Omental fat pad (tissue), 4 donors: ENCODE data around the gene DLST. TPM values are rescaled to one million over a fixed set of nuclear protein-coding genes. Genes with fewer than 3 reads are reported as not detected.

Source experiments
- ATAC-seq: fragments of 150-250 bp; one replicate; pipeline ENCODE4 v1.9.1; 2016; ENCODE audit warnings: mild to moderate bottlenecking, moderate library complexity; ENCODE audit not compliant: low FRiP score
- DNase-seq: peaks from one replicate; pipeline ENCODE4 v3.0.0-alpha.2; 2019; ENCODE audit warnings: low spot score
- total RNA-seq, 4 donors: library from RNA; depleted of rRNA; stranded (reverse); fragments of >200 nt; gene quantifications; one replicate each; pipeline ENCODE4 v1.1.0, GENCODE V29; 2016
- TF ChIP-seq, protein P1 (sequence below), 3 donors: fragments of 450-650 bp; IDR thresholded peaks; one replicate each; pipeline ENCODE4 v1.5.1; 2016 to 2017; ENCODE audit warnings: antibody characterized with exemption in 3 of 3, mild to moderate bottlenecking in 3 of 3, moderate library complexity in 2 of 3

Gene DLST
- total RNA-seq, 4 donors from 2014 or later = 102 to 144 (median 114) TPM

- TF ChIP-seq, protein P1, sequence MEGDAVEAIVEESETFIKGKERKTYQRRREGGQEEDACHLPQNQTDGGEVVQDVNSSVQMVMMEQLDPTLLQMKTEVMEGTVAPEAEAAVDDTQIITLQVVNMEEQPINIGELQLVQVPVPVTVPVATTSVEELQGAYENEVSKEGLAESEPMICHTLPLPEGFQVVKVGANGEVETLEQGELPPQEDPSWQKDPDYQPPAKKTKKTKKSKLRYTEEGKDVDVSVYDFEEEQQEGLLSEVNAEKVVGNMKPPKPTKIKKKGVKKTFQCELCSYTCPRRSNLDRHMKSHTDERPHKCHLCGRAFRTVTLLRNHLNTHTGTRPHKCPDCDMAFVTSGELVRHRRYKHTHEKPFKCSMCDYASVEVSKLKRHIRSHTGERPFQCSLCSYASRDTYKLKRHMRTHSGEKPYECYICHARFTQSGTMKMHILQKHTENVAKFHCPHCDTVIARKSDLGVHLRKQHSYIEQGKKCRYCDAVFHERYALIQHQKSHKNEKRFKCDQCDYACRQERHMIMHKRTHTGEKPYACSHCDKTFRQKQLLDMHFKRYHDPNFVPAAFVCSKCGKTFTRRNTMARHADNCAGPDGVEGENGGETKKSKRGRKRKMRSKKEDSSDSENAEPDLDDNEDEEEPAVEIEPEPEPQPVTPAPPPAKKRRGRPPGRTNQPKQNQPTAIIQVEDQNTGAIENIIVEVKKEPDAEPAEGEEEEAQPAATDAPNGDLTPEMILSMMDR (IDR thresholded peaks at IDR 0.05) = peak in 2 of 3 donors; percentile 71 to 94
- DNase-seq (peak; percentile 100), ATAC-seq (peak; percentile 49)
Observed at GRCh38 chr14:74860899-74861733, 20.6 kb upstream of the DLST start.

GRCh38 chr14:74861734-74862090 is 20.0 kb upstream of the DLST start:
- TF ChIP-seq, protein P1 (IDR thresholded peaks at IDR 0.05) = no peak

DNA sequence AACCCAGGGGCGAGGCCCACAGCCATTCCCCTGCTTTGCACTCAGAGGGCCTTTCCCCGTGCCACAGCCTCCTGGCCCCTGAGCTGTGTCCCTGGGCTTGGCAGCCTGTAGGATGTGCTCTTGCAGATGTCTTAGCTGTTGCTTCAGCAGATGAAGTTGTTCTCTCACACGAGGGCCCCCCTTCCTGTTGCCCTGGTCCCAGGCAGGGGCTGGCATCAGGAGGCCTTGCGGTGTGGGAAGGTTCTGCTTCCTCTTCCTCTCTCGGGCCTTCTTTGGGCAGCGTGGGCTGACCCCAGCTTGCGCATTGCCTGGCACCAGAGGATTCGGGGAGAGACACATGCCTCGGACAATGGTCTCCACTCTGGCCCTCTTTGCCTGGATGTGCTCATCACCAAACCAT is 18.4 kb upstream of the DLST start:
- TF ChIP-seq, protein P1 (IDR thresholded peaks at IDR 0.05) = no peak
- DNase-seq (no peak), ATAC-seq (no peak)

More at GRCh38 chr14:74861734-74862090, 20.0 kb upstream of the DLST start:
- no peak for ATAC-seq
- DNase-seq = no peak

GRCh38 chr14:74864198-74864597 is 17.5 kb upstream of the DLST start:
- TF ChIP-seq, protein P1 (IDR thresholded peaks at IDR 0.05) = no peak
- no peak for ATAC-seq
- DNase-seq = no peak

DNA sequence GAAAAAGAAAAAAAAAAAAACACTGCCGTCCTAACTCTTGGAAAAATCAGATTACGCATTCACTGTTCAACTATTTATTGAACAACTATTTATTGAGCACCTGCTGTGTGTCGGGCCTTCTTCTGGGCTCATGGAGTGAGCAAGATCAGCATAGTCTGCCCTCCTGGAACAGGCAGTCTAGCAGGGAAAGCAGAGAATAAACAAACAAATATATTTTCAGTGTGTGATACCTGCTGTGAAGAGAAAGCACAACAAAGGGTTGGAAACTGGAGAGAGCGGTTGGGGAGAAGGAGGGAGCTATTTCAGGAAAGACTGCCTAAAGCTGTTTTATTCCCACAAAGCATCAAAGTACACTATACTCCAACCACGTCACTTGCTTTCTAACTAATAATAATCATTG is 16.6 kb upstream of the DLST start:
- TF ChIP-seq, protein P1 (IDR thresholded peaks at IDR 0.05) = no peak
- DNase-seq = no peak
- no peak for ATAC-seq

- no peak for DNase-seq
- TF ChIP-seq, protein P1 (IDR thresholded peaks at IDR 0.05) = no peak
- ATAC-seq = no peak
Observed at GRCh38 chr14:74866708-74867389, 14.9 kb upstream of the DLST start.
